HEK293T (cell line): Measurements from ENCODE around the gene ST3GAL4.

Source experiments
- BHLHE40 ChIP-seq: fragments of 450-650 bp; IDR thresholded peaks from 2 replicates; pipeline ENCODE4 v1.6.1; 2016; ENCODE audit warnings: mild to moderate bottlenecking, moderate library complexity, borderline replicate concordance
- FOXK2 ChIP-seq: fragments of 450-650 bp; IDR thresholded peaks from 2 replicates; pipeline ENCODE4 v1.6.1; 2016; ENCODE audit warnings: mild to moderate bottlenecking
- FOXM1 ChIP-seq: fragments of 450-650 bp; IDR thresholded peaks from 2 replicates; pipeline ENCODE4 v1.6.1; 2017; ENCODE audit warnings: mild to moderate bottlenecking, borderline replicate concordance
- HDGF ChIP-seq: fragments of 450-650 bp; IDR thresholded peaks from 2 replicates; pipeline ENCODE4 v1.6.1; 2017; ENCODE audit warnings: antibody characterized with exemption, borderline replicate concordance
- NFRKB ChIP-seq: fragments of 450-650 bp; IDR thresholded peaks from 2 replicates; pipeline ENCODE4 v1.6.1; 2016; ENCODE audit warnings: mild to moderate bottlenecking, moderate library complexity
- SP1 ChIP-seq: fragments of 450-650 bp; IDR thresholded peaks from 2 replicates; pipeline ENCODE4 v1.6.1; 2017
- SUZ12 ChIP-seq: fragments of 450-650 bp; IDR thresholded peaks from 2 replicates; pipeline ENCODE4 v1.6.1; 2016; ENCODE audit warnings: mild to moderate bottlenecking
- TARDBP ChIP-seq: fragments of 450-650 bp; IDR thresholded peaks from 2 replicates; pipeline ENCODE4 v1.6.1; 2016
- ZNF384 ChIP-seq: fragments of 450-650 bp; IDR thresholded peaks from 2 replicates; pipeline ENCODE4 v1.6.1; 2016

GRCh38 chr11:126440276-126440675 lies 84.8 kb downstream of the ST3GAL4 start:
- TF ChIP-seq TARDBP (no peak), BHLHE40 (no peak), SUZ12 (no peak), FOXK2 (no peak), FOXM1 (no peak), SP1 (no peak), HDGF (no peak), NFRKB (no peak), ZNF384 (no peak)
